Liver (tissue), 9 donors: ENCODE measurements around the gene PLB1. TPM values are rescaled to one million over a fixed set of nuclear protein-coding genes. Genes with fewer than 3 reads are reported as not detected.

Source experiments
- DNase-seq: peaks from one replicate; pipeline ENCODE4 v3.0.0-alpha.2; 2017; ENCODE audit warnings: low spot score
- H3K27ac ChIP-seq, 2 donors: one replicate each; pipeline ENCODE4 v1.7.0; 2013; ENCODE audit warnings: inconsistent platforms in 2 of 2, low read length in 2 of 2, control low read depth in 1 of 2, low read depth in 1 of 2, mild to moderate bottlenecking in 1 of 2
- H3K27me3 ChIP-seq, 4 donors: one replicate each; pipeline versions ENCODE4 v1.6.1 to v1.7.0; 2013; ENCODE audit warnings: low read length in 3 of 4, inconsistent platforms in 1 of 4, mild to moderate bottlenecking in 1 of 4, moderate library complexity in 1 of 4; ENCODE audit not compliant: control insufficient read depth in 4 of 4, insufficient read depth in 4 of 4
- H3K36me3 ChIP-seq, 4 donors: one replicate each; pipeline versions ENCODE4 v1.6.1 to v1.7.0; 2013; ENCODE audit warnings: low read length in 3 of 4, mild to moderate bottlenecking in 3 of 4, low read depth in 1 of 4, moderate library complexity in 1 of 4; ENCODE audit not compliant: control insufficient read depth in 4 of 4, insufficient read depth in 3 of 4
- H3K4me1 ChIP-seq, 4 donors: one replicate each; pipeline versions ENCODE4 v1.6.1 to v1.7.0; 2013; ENCODE audit warnings: low read length in 3 of 4, mild to moderate bottlenecking in 3 of 4, moderate library complexity in 1 of 4; ENCODE audit not compliant: control insufficient read depth in 4 of 4, insufficient read depth in 4 of 4
- H3K4me3 ChIP-seq, 3 donors: one replicate each; pipeline versions ENCODE4 v1.6.1 to v1.7.0; 2013; ENCODE audit warnings: low read length in 3 of 3, control low read depth in 1 of 3, low read depth in 1 of 3, mild to moderate bottlenecking in 1 of 3
- H3K9ac ChIP-seq, 2 donors: one replicate each; pipeline ENCODE4 v1.7.0; 2013; ENCODE audit warnings: low read length in 2 of 2, mild to moderate bottlenecking in 2 of 2, moderate library complexity in 2 of 2, control low read depth in 1 of 2, low read depth in 1 of 2
- H3K9me3 ChIP-seq, 4 donors: one replicate each; pipeline versions ENCODE4 v1.6.1 to v1.7.0; 2013; ENCODE audit warnings: low read length in 3 of 4; ENCODE audit not compliant: control insufficient read depth in 4 of 4
- CTCF ChIP-seq: fragments of 150-350 bp; IDR thresholded peaks from 2 replicates; pipeline ENCODE4 v1.5.1; 2017; ENCODE audit warnings: improper control_type of control experiment, low read depth, low read length; ENCODE audit not compliant: missing input control
- FOXA1 ChIP-seq: IDR thresholded peaks from 2 replicates; pipeline ENCODE4 v1.6.1; 2016; ENCODE audit warnings: antibody characterized with exemption
- FOXA2 ChIP-seq: IDR thresholded peaks from 2 replicates; pipeline ENCODE4 v1.6.1; 2016; ENCODE audit warnings: antibody characterized with exemption
- GABPA ChIP-seq, 2 donors: IDR thresholded peaks in 1 of 2; conservative IDR thresholded peaks in 1 of 2; 2 replicates each; pipeline ENCODE4 v1.6.1; 2016; ENCODE audit warnings: antibody characterized with exemption in 2 of 2, mild to moderate bottlenecking in 1 of 2, moderate library complexity in 1 of 2
- HNF4A ChIP-seq, 2 donors: conservative IDR thresholded peaks; 2 replicates each; pipeline ENCODE4 v1.6.1; 2016; ENCODE audit warnings: antibody characterized with exemption in 2 of 2, mild to moderate bottlenecking in 2 of 2
- HNF4G ChIP-seq: IDR thresholded peaks from 2 replicates; pipeline ENCODE4 v1.6.1; 2016; ENCODE audit warnings: antibody characterized with exemption
- NR2F2 ChIP-seq: IDR thresholded peaks from 2 replicates; pipeline ENCODE4 v1.6.1; 2016; ENCODE audit warnings: antibody characterized with exemption
- REST ChIP-seq: IDR thresholded peaks from 2 replicates; pipeline ENCODE4 v1.6.1; 2016; ENCODE audit warnings: antibody characterized with exemption, mild to moderate bottlenecking
- TAF1 ChIP-seq: conservative IDR thresholded peaks from 2 replicates; pipeline ENCODE4 v1.6.1; 2016; ENCODE audit warnings: antibody characterized with exemption, mild to moderate bottlenecking
- ZBTB33 ChIP-seq: IDR thresholded peaks from 2 replicates; pipeline ENCODE4 v1.6.1; 2016; ENCODE audit warnings: antibody characterized with exemption
- WGBS: extraction: QIAGEN DNeasy Blood & Tissue Kit; methylation state at CpG from one replicate; pipeline ENCODE4 v1.1.7; 2013; 5-methylcytosine and 5-hydroxymethylcytosine counted together
- polyA plus RNA-seq, 2 donors: library from polyadenylated mRNA; stranded (reverse) in 1 of 2; unstranded in 1 of 2; fragments of 200-250 nt in 1 of 2; fragments of >200 nt in 1 of 2; fragmentation: Nextera tagmentation in 1 of 2; extraction: Ambion mirVana in 1 of 2; gene quantifications; one replicate each; pipeline versions ENCODE4 v1.2.1 to v1.2.3, GENCODE V29; 2013 to 2015
- total RNA-seq, 2 donors: library from RNA; depleted of rRNA; stranded (reverse); fragments of >200 nt; gene quantifications; one replicate each; pipeline ENCODE4 v1.2.3, GENCODE V29; 2014
- TF ChIP-seq, protein P1 (sequence below): IDR thresholded peaks from 2 replicates; pipeline ENCODE4 v1.6.1; 2016; ENCODE audit warnings: antibody characterized with exemption
- TF ChIP-seq, protein P2 (sequence below): IDR thresholded peaks from 2 replicates; pipeline ENCODE4 v1.6.1; 2016; ENCODE audit warnings: antibody characterized with exemption
- donor health status: healthy.
- donor health status: healthy.
- donor health status: healthy.
- donor health status: healthy.
- donor health status: healthy.

The PLB1 gene
- total and polyA plus RNA-seq, 4 donors: 0.58 to 4.5 (median 1.6) TPM

- 92% methylated on average over 15 of the region's 15 CpGs for WGBS
- Histone ChIP-seq H3K36me3 (no peaks in the 10 kb centered on the region), H3K9ac (no peak overlapping the region), H3K9me3 (no peaks in the 10 kb centered on the region), H3K27me3 (no peaks in the 10 kb centered on the region), H3K27ac (no peak overlapping the region), H3K4me3 (no peak overlapping the region), H3K4me1 (peaks cover 0 to 10% (median 5%) of the 10 kb centered on the region in 4 donors)
- DNase-seq: no peak
- TF ChIP-seq REST (no peak), HNF4A (conservative IDR thresholded peaks at IDR 0.05) (no peak), FOXA2 (no peak), CTCF (no peak)
- TF ChIP-seq, protein P1, sequence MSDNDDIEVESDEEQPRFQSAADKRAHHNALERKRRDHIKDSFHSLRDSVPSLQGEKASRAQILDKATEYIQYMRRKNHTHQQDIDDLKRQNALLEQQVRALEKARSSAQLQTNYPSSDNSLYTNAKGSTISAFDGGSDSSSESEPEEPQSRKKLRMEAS: no peak
- TF ChIP-seq, protein P2, sequence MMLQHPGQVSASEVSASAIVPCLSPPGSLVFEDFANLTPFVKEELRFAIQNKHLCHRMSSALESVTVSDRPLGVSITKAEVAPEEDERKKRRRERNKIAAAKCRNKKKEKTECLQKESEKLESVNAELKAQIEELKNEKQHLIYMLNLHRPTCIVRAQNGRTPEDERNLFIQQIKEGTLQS: no peak
Measured at GRCh38 chr2:28589746-28590463, 94.0 kb downstream of the PLB1 start.

GRCh38 chr2:28590496-28591301 lies 94.8 kb downstream of the PLB1 start:
- no peaks in the 10 kb centered on the region for H3K27me3 ChIP-seq
- DNase-seq: no peak
- no peak overlapping the region for H3K4me3 ChIP-seq
- 87% methylated on average over 13 of the region's 13 CpGs for WGBS
- no peak overlapping the region for H3K9ac ChIP-seq
- no peak overlapping the region for H3K27ac ChIP-seq
- H3K36me3 ChIP-seq: no peaks in the 10 kb centered on the region
- no peaks in the 10 kb centered on the region for H3K9me3 ChIP-seq
- H3K4me1 ChIP-seq: peaks cover 0 to 10% (median 6%) of the 10 kb centered on the region in 4 donors
- TF ChIP-seq HNF4A (conservative IDR thresholded peaks at IDR 0.05) (no peak), FOXA1 (no peak), ZBTB33 (no peak), GABPA (IDR thresholded peaks at IDR 0.05 in 1 of 2, conservative IDR thresholded peaks at IDR 0.05 in 1 of 2) (no peak), HNF4G (no peak), REST (no peak), CTCF (no peak), FOXA2 (no peak), NR2F2 (no peak), TAF1 (no peak)
- TF ChIP-seq, protein P2: no peak
- TF ChIP-seq, protein P1: no peak
